ENCODE data around the gene GATAD1. TPM values are rescaled to one million over a fixed set of nuclear protein-coding genes. Genes with fewer than 3 reads are reported as not detected.
A peak's percentile ranks its signal among the peaks of the same experiment; 100 is the strongest.

GATAD1 gene
- polyA plus RNA-seq, 1 experiment = 17.4 TPM

DNA sequence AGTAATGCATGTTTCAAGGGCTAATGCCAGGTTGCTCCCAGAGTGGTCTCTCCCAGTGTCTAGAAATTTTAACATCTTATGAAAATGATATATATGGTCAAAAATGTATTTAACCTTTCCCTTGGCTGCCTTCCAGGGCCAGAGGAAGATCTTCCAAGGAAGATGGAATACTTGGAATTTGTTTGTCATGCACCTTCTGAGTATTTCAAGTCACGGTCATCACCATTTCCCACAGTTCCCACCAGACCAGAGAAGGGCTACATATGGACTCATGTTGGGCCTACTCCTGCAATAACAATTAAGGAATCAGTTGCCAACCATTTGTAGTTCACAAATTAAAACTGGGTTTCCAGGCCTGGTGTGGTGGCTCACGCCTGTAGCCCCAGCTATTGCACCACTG is 9.0 kb downstream of the GATAD1 start:
- Histone ChIP-seq H3K36me3 (ENCODE audit: control insufficient read depth, insufficient read depth, low read length) (peaks cover 15% of the 10 kb centered on the region), H3K27me3 (ENCODE audit: control insufficient read depth, insufficient read depth, low read length) (no peaks in the 10 kb centered on the region), H3K4me3 (ENCODE audit: low read depth, low read length) (no peak overlapping the region)
- TF ChIP-seq, protein P1, sequence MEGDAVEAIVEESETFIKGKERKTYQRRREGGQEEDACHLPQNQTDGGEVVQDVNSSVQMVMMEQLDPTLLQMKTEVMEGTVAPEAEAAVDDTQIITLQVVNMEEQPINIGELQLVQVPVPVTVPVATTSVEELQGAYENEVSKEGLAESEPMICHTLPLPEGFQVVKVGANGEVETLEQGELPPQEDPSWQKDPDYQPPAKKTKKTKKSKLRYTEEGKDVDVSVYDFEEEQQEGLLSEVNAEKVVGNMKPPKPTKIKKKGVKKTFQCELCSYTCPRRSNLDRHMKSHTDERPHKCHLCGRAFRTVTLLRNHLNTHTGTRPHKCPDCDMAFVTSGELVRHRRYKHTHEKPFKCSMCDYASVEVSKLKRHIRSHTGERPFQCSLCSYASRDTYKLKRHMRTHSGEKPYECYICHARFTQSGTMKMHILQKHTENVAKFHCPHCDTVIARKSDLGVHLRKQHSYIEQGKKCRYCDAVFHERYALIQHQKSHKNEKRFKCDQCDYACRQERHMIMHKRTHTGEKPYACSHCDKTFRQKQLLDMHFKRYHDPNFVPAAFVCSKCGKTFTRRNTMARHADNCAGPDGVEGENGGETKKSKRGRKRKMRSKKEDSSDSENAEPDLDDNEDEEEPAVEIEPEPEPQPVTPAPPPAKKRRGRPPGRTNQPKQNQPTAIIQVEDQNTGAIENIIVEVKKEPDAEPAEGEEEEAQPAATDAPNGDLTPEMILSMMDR (IDR thresholded peaks at IDR 0.05; ENCODE audit: insufficient read depth, low read depth, low read length) = no peak
- DNase-seq (ENCODE audit: low read depth) = no peak
- POLR2A ChIA-PET = no interaction called here
- CTCF ChIA-PET = interaction anchor here (0.9 kb wide), 1 partner anchor 10 kb away, joined by 3 read pairs; no protein-coding TSS in a partner anchor

DNA sequence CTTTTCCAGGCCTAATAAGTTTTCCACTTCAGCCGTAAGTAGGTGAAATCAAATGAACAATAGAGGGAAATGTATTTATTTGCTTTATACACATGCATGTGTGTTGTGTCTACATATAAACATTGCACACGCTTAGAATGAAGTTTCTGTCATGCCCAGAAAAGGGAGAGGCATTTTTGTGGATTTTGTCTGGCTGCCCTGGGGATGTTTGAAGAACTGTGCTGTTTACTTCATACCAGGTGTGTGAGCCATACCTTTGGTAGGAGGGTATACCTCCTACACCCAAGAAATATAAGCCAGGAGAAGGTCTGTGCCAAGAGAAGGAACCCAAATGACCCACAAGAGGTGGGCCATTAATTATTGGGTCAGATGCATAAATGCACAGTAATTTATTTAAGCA is 12.8 kb downstream of the GATAD1 start:
- ChIA-PET CTCF (interaction anchor here (0.6 to 6.0 kb wide), 7 partner anchors 12 to 630 kb away, joined by 3 to 37 read pairs (median 5); partner anchors contain the start of genes GATAD1 and LRRD1), POLR2A (no interaction called here)
- TF ChIP-seq, protein P1 (IDR thresholded peaks at IDR 0.05; ENCODE audit: insufficient read depth, low read depth, low read length) = no peak
- Histone ChIP-seq H3K27me3 (ENCODE audit: control insufficient read depth, insufficient read depth, low read length) (no peaks in the 10 kb centered on the region), H3K36me3 (ENCODE audit: control insufficient read depth, insufficient read depth, low read length) (peaks cover 7% of the 10 kb centered on the region), H3K4me3 (ENCODE audit: low read depth, low read length) (no peak overlapping the region)
- DNase-seq (ENCODE audit: low read depth) = no peak

DNA sequence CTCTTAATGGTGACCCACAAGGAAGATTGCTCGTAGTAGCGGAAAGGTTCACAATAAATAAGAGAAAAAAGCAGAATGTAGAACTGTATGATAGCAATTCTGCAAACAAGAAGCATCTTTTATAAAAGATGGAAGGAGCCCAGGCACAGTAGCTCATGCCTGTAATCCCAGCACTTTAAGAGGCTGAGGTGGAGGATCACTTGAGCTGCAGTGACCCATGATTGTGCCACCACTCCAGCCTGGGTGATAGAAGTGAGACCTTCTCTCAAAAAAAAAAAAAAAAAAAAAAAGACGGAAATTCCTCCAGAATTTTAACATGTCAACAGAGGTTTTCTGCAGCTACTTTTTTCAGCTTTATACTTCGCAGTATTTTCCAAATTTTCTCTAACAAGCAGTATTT is 13.2 kb downstream of the GATAD1 start:
- Histone ChIP-seq H3K27me3 (ENCODE audit: control insufficient read depth, insufficient read depth, low read length) (no peaks in the 10 kb centered on the region), H3K4me3 (ENCODE audit: low read depth, low read length) (no peak overlapping the region), H3K36me3 (ENCODE audit: control insufficient read depth, insufficient read depth, low read length) (peaks cover 7% of the 10 kb centered on the region)
- ChIA-PET POLR2A (no interaction called here), CTCF (interaction anchor here (0.6 to 6.0 kb wide), 14 partner anchors 8 to 630 kb away, joined by 3 to 37 read pairs (median 4); partner anchors contain the start of genes GATAD1 and LRRD1)
- no peak for DNase-seq (ENCODE audit: low read depth)
- TF ChIP-seq, protein P1 (IDR thresholded peaks at IDR 0.05; ENCODE audit: insufficient read depth, low read depth, low read length) = no peak

DNA sequence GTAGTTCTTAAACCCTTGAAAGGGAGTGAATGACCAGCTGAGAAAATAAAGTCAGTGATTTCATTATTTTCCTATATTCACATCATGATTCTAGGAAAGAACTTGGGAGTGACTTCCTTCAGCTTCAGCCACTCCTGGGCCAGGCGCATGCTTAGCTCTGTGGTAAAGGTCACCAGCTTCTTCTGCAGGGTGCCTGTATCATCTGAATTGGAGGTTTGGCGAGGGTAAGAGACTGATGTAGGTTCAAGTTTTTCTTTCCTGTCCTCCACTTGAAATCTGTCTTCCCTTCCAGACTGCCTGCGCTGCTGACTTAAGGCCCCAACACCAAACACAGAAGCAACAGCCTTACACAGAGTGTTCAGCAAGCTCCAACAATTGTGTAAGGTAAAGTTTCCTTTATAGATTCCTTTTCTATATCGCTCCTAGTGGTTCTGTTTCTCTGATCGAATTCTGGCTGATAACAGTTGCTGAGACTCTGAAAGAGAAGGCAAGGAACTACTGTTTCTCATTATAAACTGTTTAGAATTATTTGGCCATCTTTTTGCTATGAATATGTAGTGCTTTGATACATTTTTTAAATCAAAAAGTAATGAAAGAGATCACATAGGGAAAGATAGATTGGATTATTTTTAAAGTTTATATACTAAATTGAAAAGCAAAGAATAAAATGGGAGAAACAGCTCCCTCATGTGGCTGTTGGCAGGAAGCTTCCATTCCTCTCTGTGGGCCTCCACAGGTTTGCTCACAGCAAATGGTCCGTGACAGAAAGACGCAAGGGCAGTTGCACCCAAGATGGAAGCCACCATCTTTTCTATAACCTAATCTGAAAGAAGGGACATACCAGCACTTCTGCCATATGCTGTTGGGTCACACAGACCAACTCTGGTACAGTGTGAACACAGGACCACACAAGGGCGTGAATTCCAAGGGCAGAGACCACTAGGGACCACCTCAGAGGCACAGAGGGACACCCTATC is 14.0 kb downstream of the GATAD1 start:
- TF ChIP-seq, protein P1 (IDR thresholded peaks at IDR 0.05; ENCODE audit: insufficient read depth, low read depth, low read length) = peak; percentile 76
- ChIA-PET CTCF (interaction anchor here (0.6 to 6.0 kb wide), 14 partner anchors 9 to 631 kb away, joined by 3 to 37 read pairs (median 4); partner anchors contain the start of genes GATAD1 and LRRD1), POLR2A (no interaction called here)
- H3K27me3 ChIP-seq (ENCODE audit: control insufficient read depth, insufficient read depth, low read length) = no peaks in the 10 kb centered on the region
- H3K4me3 ChIP-seq (ENCODE audit: low read depth, low read length) = no peak overlapping the region
- no peak for DNase-seq (ENCODE audit: low read depth)
- H3K36me3 ChIP-seq (ENCODE audit: control insufficient read depth, insufficient read depth, low read length) = peaks cover 4% of the 10 kb centered on the region

DNA sequence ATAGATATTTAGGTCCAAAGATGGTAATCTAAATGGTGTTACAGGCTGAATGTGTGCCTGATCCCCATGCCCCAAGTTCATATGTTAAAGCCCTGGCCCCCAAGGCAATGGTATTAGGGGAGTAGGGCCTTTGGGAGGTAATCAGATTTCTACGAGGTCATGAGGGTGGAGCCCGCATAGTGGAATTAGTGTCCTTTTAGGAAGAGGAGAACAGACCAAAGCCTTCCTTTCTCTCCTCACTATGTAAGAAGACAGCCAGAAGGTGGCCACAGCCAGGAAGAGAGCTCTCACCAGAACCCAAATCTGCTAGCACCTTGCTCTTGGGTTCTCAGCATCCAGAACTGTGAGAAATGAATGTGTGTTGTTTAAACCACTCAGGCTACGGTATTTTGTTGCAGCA is 15.3 kb downstream of the GATAD1 start:
- CTCF ChIA-PET = interaction anchor here (6.0 kb wide), 1 partner anchor 15 kb away, joined by 37 read pairs; the partner anchor contains the start of gene GATAD1
- H3K27me3 ChIP-seq (ENCODE audit: control insufficient read depth, insufficient read depth, low read length) = no peaks in the 10 kb centered on the region
- H3K36me3 ChIP-seq (ENCODE audit: control insufficient read depth, insufficient read depth, low read length) = peaks cover 3% of the 10 kb centered on the region; the same call in 1 of the 2 replicates
- TF ChIP-seq, protein P1 (IDR thresholded peaks at IDR 0.05; ENCODE audit: insufficient read depth, low read depth, low read length) = no peak
- no peak for DNase-seq (ENCODE audit: low read depth)
- no peak overlapping the region for H3K4me3 ChIP-seq (ENCODE audit: low read depth, low read length)
- POLR2A ChIA-PET = no interaction called here
